SU-DHL-6 (cell line): ENCODE results near the gene ITPR3.

Source experiments
- H2AFZ ChIP-seq: fragments of 200-600 bp; sonication (generic); 2 replicates; pipeline ENCODE4 v1.6.1; 2014; ENCODE audit warnings: low read depth, mild to moderate bottlenecking, moderate library complexity, mixed read lengths, antibody characterized with exemption, low read length; ENCODE audit not compliant: severe bottlenecking
- H3F3A ChIP-seq: fragments of 200-600 bp; shearing (Covaris generic); 2 replicates; pipeline ENCODE4 v1.6.0; 2016; ENCODE audit warnings: antibody characterized with exemption, mild to moderate bottlenecking; ENCODE audit not compliant: insufficient read depth
- H3K27ac ChIP-seq: fragments of 200-600 bp; sonication (generic); 2 replicates; pipeline ENCODE4 v1.5.1; 2016; ENCODE audit warnings: low read depth, mild to moderate bottlenecking, low read length, moderate library complexity, mixed read lengths
- H3K27me3 ChIP-seq: fragments of 200-600 bp; sonication (generic), shearing (Covaris generic); 2 replicates; pipeline ENCODE4 v1.6.0; 2014; ENCODE audit warnings: mild to moderate bottlenecking, low read length
- H3K36me3 ChIP-seq: fragments of 200-600 bp; sonication (generic); 2 replicates; pipeline ENCODE4 v1.6.1; 2014; ENCODE audit warnings: mild to moderate bottlenecking, low read length, mixed read lengths
- H3K4me2 ChIP-seq: fragments of 300-600, 200-600 bp; shearing (Covaris generic), sonication (generic); 2 replicates; pipeline ENCODE4 v1.6.0; 2014; ENCODE audit warnings: low read length, low read depth, mild to moderate bottlenecking; ENCODE audit not compliant: poor library complexity, severe bottlenecking
- H3K4me3 ChIP-seq: fragments of 200-600 bp; sonication (generic); 2 replicates; pipeline ENCODE4 v1.5.1; 2014; ENCODE audit warnings: antibody characterized with exemption, low read length, mild to moderate bottlenecking, mixed read lengths; ENCODE audit not compliant: insufficient read depth, poor library complexity, severe bottlenecking
- H3K79me2 ChIP-seq: fragments of 200-600 bp; sonication (generic); 2 replicates; pipeline ENCODE4 v1.6.1; 2014; ENCODE audit warnings: mild to moderate bottlenecking, low read length, moderate library complexity; ENCODE audit not compliant: insufficient read depth
- H3K9ac ChIP-seq: fragments of 200-600 bp; sonication (generic); 2 replicates; pipeline ENCODE4 v1.7.0; 2014; ENCODE audit warnings: mild to moderate bottlenecking, low read length
- H3K9me2 ChIP-seq: fragments of 200-600 bp; sonication (generic); replicated peaks from 2 replicates; pipeline ENCODE4 v1.6.1; 2014; ENCODE audit warnings: low read length; ENCODE audit not compliant: insufficient read depth
- H3K9me3 ChIP-seq: fragments of 200-600 bp; sonication (generic); 2 replicates; pipeline ENCODE4 v1.6.1; 2014; ENCODE audit warnings: low read length, mixed read lengths; ENCODE audit not compliant: insufficient read depth
- H4K20me1 ChIP-seq: fragments of 200-600 bp; sonication (generic); 2 replicates; pipeline ENCODE4 v1.6.1; 2014; ENCODE audit warnings: low read depth, mild to moderate bottlenecking, antibody characterized with exemption, low read length, moderate library complexity, mixed read lengths
- EZH2phosphoT487 ChIP-seq: fragments of 200-600 bp; sonication (generic), shearing (Covaris generic); conservative IDR thresholded peaks from 2 replicates; pipeline ENCODE4 v1.6.1; 2018; ENCODE audit warnings: mild to moderate bottlenecking, antibody characterized with exemption, low read length, moderate library complexity, mixed read lengths
- TF ChIP-seq, protein P1 (sequence below): fragments of 200-600 bp; sonication (generic); IDR thresholded peaks from one replicate; pipeline ENCODE4 v1.5.1; 2017; ENCODE audit warnings: antibody characterized with exemption, mild to moderate bottlenecking, low read length, moderate library complexity; ENCODE audit not compliant: insufficient read depth, poor library complexity, severe bottlenecking

The ITPR3 gene

DNA sequence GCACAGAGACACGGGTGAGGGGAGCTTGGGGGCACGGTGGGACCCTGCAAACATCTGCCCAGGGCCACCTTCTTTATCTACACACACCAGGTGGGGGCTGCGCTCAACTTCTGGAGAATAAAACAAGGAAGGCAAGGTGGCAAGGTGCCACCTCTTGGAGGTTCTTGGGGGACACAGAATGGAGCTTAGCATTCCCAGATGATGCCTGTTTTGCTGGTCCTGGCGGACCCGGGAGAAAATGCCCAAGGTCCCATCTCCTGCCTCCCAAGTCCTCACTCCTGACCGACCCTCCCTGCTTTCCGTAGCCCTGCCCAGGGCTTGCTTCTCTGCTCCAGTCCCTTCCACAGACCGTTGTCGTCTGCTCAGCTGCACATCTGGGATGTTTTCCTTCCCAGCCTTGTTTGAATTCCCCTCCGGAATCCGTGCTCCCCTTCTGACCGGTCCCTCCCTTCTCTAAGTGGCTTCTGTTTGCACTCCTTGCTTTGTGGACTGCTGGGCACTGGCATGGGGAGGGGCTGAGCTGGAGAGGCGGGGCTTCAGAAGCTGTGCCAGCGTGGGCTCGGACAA is 13.1 kb downstream of the ITPR3 start:
- peak overlapping the region; percentile 43 for H3K4me3 ChIP-seq
- H3K79me2 ChIP-seq: peaks cover 73% of the 10 kb centered on the region
- H3K27ac ChIP-seq: no peak overlapping the region
- peak overlapping the region; percentile 51 for H3K4me2 ChIP-seq
- 0 out of 2 replicates have a peak, but pooled peaks cover 4% of the 10 kb centered on the region for H3F3A ChIP-seq
- no peaks in the 10 kb centered on the region for H3K9me2 ChIP-seq
- no peaks in the 10 kb centered on the region for H3K27me3 ChIP-seq
- H2AFZ ChIP-seq: no peak overlapping the region
- TF ChIP-seq, protein P1, sequence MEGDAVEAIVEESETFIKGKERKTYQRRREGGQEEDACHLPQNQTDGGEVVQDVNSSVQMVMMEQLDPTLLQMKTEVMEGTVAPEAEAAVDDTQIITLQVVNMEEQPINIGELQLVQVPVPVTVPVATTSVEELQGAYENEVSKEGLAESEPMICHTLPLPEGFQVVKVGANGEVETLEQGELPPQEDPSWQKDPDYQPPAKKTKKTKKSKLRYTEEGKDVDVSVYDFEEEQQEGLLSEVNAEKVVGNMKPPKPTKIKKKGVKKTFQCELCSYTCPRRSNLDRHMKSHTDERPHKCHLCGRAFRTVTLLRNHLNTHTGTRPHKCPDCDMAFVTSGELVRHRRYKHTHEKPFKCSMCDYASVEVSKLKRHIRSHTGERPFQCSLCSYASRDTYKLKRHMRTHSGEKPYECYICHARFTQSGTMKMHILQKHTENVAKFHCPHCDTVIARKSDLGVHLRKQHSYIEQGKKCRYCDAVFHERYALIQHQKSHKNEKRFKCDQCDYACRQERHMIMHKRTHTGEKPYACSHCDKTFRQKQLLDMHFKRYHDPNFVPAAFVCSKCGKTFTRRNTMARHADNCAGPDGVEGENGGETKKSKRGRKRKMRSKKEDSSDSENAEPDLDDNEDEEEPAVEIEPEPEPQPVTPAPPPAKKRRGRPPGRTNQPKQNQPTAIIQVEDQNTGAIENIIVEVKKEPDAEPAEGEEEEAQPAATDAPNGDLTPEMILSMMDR: no peak
- no peak for TF ChIP-seq EZH2phosphoT487
- peaks cover 16% of the 10 kb centered on the region for H4K20me1 ChIP-seq
- H3K9me3 ChIP-seq: no peaks in the 10 kb centered on the region
- peak overlapping the region; percentile 25; the same call in 1 of the 2 replicates for H3K9ac ChIP-seq
- H3K36me3 ChIP-seq: no peaks in the 10 kb centered on the region

DNA sequence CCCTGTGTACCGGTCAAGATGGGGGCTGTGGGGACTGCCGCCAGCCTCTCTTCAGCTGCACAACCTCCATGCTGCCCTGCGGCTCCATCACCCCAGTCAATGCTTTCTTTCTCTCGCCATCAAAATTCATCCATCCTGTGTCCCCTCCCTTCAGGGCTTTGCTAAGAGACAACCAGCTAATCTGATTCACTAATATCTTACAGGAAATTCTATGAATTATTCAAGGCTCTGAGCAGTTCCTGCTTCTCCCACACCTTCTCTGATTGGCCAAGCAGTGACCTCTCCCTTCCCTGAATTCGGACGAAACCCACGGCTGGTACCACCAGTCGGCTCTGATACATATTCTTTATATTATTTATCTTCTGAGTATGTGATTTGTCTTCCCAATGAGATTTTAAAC is 13.8 kb downstream of the ITPR3 start:
- TF ChIP-seq, protein P1: no peak
- no peak for TF ChIP-seq EZH2phosphoT487
- H3K79me2 ChIP-seq: peaks cover 79% of the 10 kb centered on the region

DNA sequence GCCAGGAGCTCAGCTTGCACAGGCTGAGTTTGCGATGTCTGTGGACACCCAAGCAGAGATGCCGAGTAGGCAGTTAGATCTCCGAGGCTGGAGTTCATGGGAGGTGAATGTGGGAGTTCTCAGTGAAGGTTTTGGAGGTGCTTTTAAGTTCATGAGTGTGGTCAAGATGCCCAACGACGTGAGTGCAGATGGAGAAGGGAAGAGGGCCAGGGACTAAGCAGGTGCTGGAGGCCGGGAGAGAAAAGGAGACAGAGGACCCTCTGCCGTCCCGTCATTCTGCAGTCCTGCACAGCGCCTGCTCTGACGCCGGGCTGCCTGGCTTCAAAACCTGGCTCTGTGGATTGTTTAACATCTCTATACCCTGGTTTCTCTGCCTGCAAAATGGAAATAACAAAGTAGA is 15.5 kb downstream of the ITPR3 start:
- TF ChIP-seq, protein P1: no peak
- no peak for TF ChIP-seq EZH2phosphoT487
- Histone ChIP-seq H3K9me2 (no peaks in the 10 kb centered on the region), H3K36me3 (no peaks in the 10 kb centered on the region), H3K27me3 (no peaks in the 10 kb centered on the region), H3K27ac (no peak overlapping the region), H3K9ac (no peak overlapping the region), H3K4me2 (no peak overlapping the region), H3K4me3 (no peak overlapping the region), H2AFZ (no peak overlapping the region), H3K9me3 (no peaks in the 10 kb centered on the region), H4K20me1 (peaks cover 16% of the 10 kb centered on the region), H3F3A (no peaks in the 10 kb centered on the region), H3K79me2 (peaks cover 73% of the 10 kb centered on the region)

More for the DNA sequence above, 13.8 kb downstream of the ITPR3 start:
- H3K27ac ChIP-seq: no peak overlapping the region
- H3K36me3 ChIP-seq: no peaks in the 10 kb centered on the region
- no peak overlapping the region for H2AFZ ChIP-seq
- no peak overlapping the region for H3K4me2 ChIP-seq
- no peaks in the 10 kb centered on the region for H3K9me2 ChIP-seq
- peaks cover 16% of the 10 kb centered on the region for H4K20me1 ChIP-seq
- H3K4me3 ChIP-seq: no peak overlapping the region
- H3K27me3 ChIP-seq: no peaks in the 10 kb centered on the region
- no peaks in the 10 kb centered on the region for H3K9me3 ChIP-seq
- H3F3A ChIP-seq: 0 out of 2 replicates have a peak, but pooled peaks cover 4% of the 10 kb centered on the region
- H3K9ac ChIP-seq: no peak overlapping the region

DNA sequence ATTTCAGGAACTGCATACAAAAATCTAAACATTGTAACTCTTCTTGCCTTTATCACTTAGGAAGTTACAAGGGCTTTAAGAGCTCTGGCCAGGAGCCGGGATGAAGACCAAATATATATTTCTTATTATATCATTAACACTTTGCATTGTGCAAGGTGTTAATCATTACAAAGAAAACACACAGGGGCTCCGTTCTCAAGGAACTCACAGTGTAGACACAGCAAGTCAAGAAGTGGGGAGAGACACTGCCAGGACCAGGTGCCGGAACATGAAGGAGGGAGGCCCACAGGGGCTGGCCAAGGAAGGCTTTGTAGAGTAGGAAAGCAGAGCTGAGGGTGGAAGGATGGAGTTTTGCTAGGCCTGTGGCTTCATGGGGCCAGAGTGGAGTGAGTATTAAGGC is 17.4 kb downstream of the ITPR3 start:
- Histone ChIP-seq H3K9me3 (no peaks in the 10 kb centered on the region), H2AFZ (no peak overlapping the region), H3K27ac (no peak overlapping the region), H3K9me2 (no peaks in the 10 kb centered on the region), H3K79me2 (peaks cover 59% of the 10 kb centered on the region), H4K20me1 (peaks cover 11% of the 10 kb centered on the region), H3F3A (no peaks in the 10 kb centered on the region), H3K4me2 (no peak overlapping the region), H3K36me3 (no peaks in the 10 kb centered on the region), H3K9ac (no peak overlapping the region), H3K27me3 (no peaks in the 10 kb centered on the region), H3K4me3 (no peak overlapping the region)
- TF ChIP-seq, protein P1: no peak
- TF ChIP-seq EZH2phosphoT487: no peak
